Mucosa of descending colon (tissue), 3 donors: Measurements from ENCODE around the gene CELF2. TPM values are rescaled to one million over a fixed set of nuclear protein-coding genes. Genes with fewer than 3 reads are reported as not detected.
"Not testable (repeated sequence)": the region's sequence is repeated elsewhere in the genome, so short reads cannot be mapped to it uniquely, and the experiment has no call there.

Experiments used
- ATAC-seq: fragments of 200-7000 bp; cut with Tn5 transposase; one replicate; pipeline ENCODE4 v1.9.1; 2020; ENCODE audit warnings: mild to moderate bottlenecking, moderate library complexity
- DNase-seq, 3 donors: peaks; one replicate each; pipeline ENCODE4 v3.0.0-alpha.2; 2020
- H3K36me3 ChIP-seq: fragments of 200-600 bp; one replicate; pipeline ENCODE4 v1.8.0; 2021; ENCODE audit warnings: low read depth, mild to moderate bottlenecking
- H3K4me1 ChIP-seq: fragments of 200-600 bp; one replicate; pipeline ENCODE4 v1.8.0; 2021; ENCODE audit warnings: low read depth, mild to moderate bottlenecking
- H3K4me3 ChIP-seq: fragments of 200-600 bp; one replicate; pipeline ENCODE4 v1.8.0; 2021; ENCODE audit warnings: mild to moderate bottlenecking
- H3K9me3 ChIP-seq: fragments of 200-600 bp; one replicate; pipeline ENCODE4 v1.8.0; 2021; ENCODE audit warnings: mild to moderate bottlenecking
- CTCF ChIP-seq: fragments of 200-600 bp; IDR thresholded peaks from one replicate; pipeline ENCODE4 v1.8.0; 2022; ENCODE audit warnings: antibody characterized with exemption, mild to moderate bottlenecking
- intact Hi-C, 2 donors: fragments of 100-400 bp; cut with DNase I in 1 of 2; cut with micrococcal nuclease in 1 of 2; formaldehyde crosslinking; loops; one replicate each; pipeline versions ENCODE4 v1.11.0 to v1.11.1; 2022; cut with DNase I, micrococcal nuclease
- total RNA-seq, 3 donors: library from RNA; stranded (reverse); fragmentation: NEBNext Ultra II Directional in 2 of 3; extraction: Animal tissue kit (Norgen Biotek cat#: 25700) in 2 of 3; gene quantifications; one replicate each; pipeline versions ENCODE4 v1.2.1 to v1.2.4, GENCODE V29; 2021 to 2023
- donor health status: DM: no; HTN: no; CAD: no; lungs with moderate emphysema.
- donor health status: DM: no; HTN: no; CAD: no.
- donor health status: DM: no; HTN: yes; CAD: no.

Gene CELF2
- total RNA-seq, 3 donors from 2014 or later = 31.4 to 56.5 (median 36.1) TPM

DNA sequence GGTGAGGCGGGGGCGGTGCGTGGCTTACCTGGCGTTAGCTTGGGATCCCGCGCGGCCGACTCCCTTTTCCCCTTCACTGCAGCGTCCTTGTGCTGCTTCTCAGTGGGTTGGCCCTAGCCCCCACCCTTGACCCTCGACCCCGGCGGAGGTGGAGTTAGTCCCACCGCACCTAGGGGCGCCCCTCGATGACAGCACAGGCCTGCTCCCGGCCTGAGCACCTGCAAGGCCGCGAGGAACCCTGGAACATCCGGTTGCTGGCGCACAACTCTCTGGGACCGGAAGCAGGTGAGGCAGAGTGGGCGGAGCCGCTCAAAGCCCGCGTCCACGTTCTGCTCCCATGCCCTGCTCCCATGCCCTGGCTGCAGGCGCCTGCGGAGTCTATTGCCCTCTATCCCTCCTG lies 326.9 kb downstream of the CELF2 start:
- intact Hi-C loops = no loop called here
- TF ChIP-seq CTCF = no peak
- no peak overlapping the region for H3K4me3 ChIP-seq
- H3K36me3 ChIP-seq = no peaks in the 10 kb centered on the region
- DNase-seq = no peak
- H3K9me3 ChIP-seq = no peaks in the 10 kb centered on the region
- ATAC-seq = no peak
- H3K4me1 ChIP-seq = no peaks in the 10 kb centered on the region

GRCh38 chr10:11345224-11346054 lies 327.8 kb downstream of the CELF2 start:
- Histone ChIP-seq H3K4me3 (no peak overlapping the region), H3K9me3 (no peaks in the 10 kb centered on the region), H3K36me3 (no peaks in the 10 kb centered on the region), H3K4me1 (no peaks in the 10 kb centered on the region)
- intact Hi-C loops = no loop called here
- ATAC-seq = peak; percentile 97
- no peak for TF ChIP-seq CTCF
- peak in 2 of 3 donors; percentile 51 to 59 for DNase-seq

GRCh38 chr10:11347580-11347979 lies 329.9 kb downstream of the CELF2 start:
- H3K4me1 ChIP-seq, H3K9me3 ChIP-seq, intact Hi-C loops, H3K36me3 ChIP-seq, DNase-seq, H3K4me3 ChIP-seq, ATAC-seq: not testable (repeated sequence)

DNA sequence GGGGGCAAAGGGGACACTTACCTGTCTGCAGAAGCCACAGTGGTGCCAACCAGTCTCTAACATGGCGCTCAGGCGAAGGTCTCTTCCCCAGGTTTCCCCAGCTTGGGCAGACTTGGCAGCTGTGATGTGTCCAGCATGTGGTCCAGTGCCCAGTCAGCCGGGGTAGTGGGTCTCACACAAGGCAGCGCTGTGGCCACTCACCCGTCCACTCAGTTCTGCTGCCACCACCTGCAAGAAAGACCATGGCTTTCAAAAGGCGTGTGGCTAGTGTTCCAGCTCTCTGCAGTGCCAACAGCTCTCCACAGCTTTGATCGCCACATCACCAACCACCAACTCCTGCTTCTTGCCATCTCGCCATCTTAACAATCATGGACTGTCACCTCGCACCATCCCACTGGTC lies 334.1 kb downstream of the CELF2 start:
- ATAC-seq = no peak
- Histone ChIP-seq H3K4me1 (no peaks in the 10 kb centered on the region), H3K4me3 (no peak overlapping the region), H3K36me3 (no peaks in the 10 kb centered on the region), H3K9me3 (no peaks in the 10 kb centered on the region)
- TF ChIP-seq CTCF = no peak
- intact Hi-C loops = no loop called here
- DNase-seq = no peak

DNA sequence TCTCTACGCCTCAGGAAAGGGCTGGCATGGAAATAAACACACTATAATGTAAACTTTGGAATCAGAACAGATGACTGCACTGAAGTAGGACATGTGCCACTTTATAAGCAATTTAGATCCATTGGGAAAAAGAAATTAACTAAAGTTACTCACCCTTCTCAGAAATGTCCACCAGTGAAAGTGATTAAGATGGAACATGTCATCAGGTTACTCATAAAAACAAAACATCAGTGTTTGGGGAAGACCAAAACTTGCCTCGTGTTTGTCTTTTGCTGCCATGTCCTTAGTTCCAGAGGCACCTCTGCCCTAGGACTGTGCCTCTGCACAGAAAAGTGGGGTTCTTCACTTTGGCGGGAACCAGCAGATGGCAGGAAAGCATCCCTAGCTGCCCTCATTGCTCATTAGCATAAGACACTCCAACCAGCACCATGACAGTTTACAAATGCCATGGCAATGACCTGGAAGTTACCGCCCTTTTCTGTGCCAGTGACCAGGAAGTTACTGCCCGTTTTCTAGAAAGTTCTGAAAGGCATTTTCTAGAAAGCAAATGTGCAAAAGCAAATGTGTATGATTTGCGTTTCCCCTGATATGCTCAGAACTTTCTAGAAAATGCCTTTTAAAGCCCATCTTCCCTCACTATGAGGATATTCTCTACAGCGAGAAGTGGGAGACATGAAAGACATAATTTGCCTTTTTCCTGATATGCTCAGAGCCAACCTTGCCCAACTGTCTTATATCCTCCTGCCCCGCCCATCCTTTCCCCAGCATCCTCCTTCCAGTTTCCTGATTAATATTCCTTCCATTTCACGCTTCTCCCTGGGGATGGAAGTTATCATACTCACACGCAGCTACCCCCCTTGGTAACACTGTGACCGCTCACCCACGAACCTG lies 335.6 kb downstream of the CELF2 start:
- no peak for ATAC-seq
- intact Hi-C loops = no loop called here
- TF ChIP-seq CTCF = no peak
- no peaks in the 10 kb centered on the region for H3K9me3 ChIP-seq
- no peak overlapping the region for H3K4me3 ChIP-seq
- H3K36me3 ChIP-seq = no peaks in the 10 kb centered on the region
- no peak for DNase-seq
- no peaks in the 10 kb centered on the region for H3K4me1 ChIP-seq

DNA sequence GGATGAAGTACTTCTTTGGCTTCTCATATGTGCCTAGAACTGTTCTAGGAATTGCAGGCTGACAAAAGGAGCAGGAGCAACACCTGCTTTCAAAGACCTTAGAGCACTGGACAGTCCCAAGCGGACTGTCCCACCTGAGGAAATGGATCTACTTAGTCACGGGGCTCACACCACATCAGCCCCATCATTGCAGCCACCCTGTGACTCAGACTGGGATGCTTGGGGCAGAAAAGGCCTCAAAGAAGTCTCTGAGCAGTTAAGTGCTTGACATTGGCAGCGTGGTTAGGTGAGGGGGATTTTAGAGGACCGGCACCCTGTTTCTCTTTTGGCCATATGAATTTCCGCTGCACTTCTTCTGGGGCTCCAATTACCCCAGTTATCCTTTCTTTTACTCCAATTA lies 337.2 kb downstream of the CELF2 start:
- TF ChIP-seq CTCF = no peak

More for the DNA sequence above, 337.2 kb downstream of the CELF2 start:
- no peaks in the 10 kb centered on the region for H3K36me3 ChIP-seq
- DNase-seq (no peak), ATAC-seq (no peak)
- H3K4me1 ChIP-seq = no peaks in the 10 kb centered on the region
- intact Hi-C loops = no loop called here
- no peaks in the 10 kb centered on the region for H3K9me3 ChIP-seq
- no peak overlapping the region for H3K4me3 ChIP-seq
